Tongue (tissue), 2 donors: ENCODE measurements around the gene PRRT1. TPM values are rescaled to one million over a fixed set of nuclear protein-coding genes. Genes with fewer than 3 reads are reported as not detected.
"Not testable (repeated sequence)": the region's sequence is repeated elsewhere in the genome, so short reads cannot be mapped to it uniquely, and the experiment has no call there.

Experiments used
- DNase-seq: peaks from one replicate; pipeline ENCODE4 v3.0.0-alpha.2; 2015
- total RNA-seq: library from RNA; depleted of rRNA; stranded (reverse); fragments of >200 nt; gene quantifications from one replicate; pipeline ENCODE4 v1.2.3, GENCODE V29; 2014

PRRT1 gene
- total RNA-seq, 1 donor from 2014 or later = 1.2 TPM

GRCh38 chr6:32187725-32188380 is 36.1 kb upstream of the PRRT1 start:
- not testable (repeated sequence) for DNase-seq

- no peak for DNase-seq
Measured at GRCh38 chr6:32187009-32187709, 35.4 kb upstream of the PRRT1 start.

- DNase-seq = not testable (repeated sequence)
Measured at GRCh38 chr6:32186151-32186840, 34.6 kb upstream of the PRRT1 start.

DNA sequence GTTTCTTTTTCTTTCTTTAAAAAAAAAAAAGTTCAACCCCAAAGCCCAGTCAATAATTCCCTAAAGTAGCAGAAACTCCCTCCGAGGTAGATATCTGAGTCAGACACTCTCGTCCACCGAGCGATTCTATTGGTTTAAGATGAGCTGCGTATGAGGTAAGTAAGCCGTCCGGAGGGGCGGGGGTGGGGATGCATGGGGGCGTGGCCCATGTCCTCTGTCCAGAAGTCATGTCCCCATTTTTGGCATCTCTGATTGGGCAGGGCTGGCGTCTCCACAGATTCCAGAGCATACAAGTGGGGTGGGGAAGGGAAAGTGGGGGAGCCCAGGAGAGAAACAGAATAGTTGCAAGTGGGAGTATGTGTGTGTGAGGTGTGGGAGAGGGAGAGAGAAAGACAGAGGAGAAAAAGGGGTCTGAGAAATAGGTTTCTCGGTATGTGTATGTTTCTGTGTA is 34.0 kb upstream of the PRRT1 start:
- peak; percentile 78 for DNase-seq

DNA sequence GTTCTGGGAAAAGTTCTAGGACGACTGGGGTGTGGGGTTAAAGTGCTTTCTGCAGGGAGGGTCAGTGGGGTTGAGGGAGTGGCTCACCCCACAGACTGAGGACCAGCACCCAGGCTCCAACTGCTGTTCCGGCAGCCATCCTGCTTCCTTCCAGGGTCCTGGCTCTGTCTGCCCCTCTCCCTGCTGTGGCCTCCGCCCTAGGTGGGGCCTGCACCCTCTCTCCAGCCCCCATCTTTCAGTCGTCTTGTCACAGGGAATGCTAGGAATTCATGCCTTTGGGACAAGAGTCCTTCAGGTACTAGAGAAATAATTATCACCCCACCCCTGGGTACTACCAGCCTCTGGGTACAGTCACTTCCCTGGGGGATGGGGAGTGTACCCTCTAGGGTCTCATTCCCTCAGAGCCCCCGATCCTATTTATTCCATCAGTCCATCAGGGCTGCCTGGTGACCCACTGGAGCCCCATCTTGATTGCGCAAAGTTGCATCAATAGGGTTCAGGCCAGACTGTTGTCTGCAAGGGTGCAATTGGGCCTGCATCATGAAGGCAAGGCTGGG is 32.4 kb upstream of the PRRT1 start, which contains the start of gene AGER:
Gene AGER (minus strand): TSS at position 170 of the 557 bp plus-strand sequence. CDS start 31 bp downstream, at position 139.
- no peak for DNase-seq

DNA sequence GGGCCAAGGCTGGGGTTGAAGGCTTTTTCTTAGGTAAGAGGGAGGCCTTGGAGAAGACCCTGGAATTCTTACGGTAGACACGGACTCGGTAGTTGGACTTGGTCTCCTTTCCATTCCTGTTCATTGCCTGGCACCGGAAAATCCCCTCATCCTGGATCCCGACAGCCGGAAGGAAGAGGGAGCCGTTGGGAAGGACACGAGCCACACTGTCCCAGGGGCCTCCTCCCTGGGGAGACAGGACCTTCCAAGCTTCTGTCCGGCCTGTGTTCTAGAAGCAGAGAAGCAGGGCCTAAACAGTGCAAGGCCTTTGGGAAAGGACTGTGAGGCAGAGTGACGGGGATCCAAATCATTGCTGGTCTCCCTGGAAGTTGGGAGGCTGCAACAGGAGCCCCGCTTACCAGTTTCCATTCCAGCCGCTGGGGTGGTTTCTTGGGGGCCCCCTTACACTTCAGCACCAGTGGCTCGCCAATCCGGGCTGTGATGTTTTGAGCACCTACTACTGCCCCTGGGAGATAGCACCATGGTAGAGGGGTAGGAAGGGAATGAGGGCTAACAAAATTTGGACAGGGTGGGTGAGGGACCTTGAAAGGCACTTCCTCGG is 31.8 kb upstream of the PRRT1 start:
- DNase-seq = no peak

DNA sequence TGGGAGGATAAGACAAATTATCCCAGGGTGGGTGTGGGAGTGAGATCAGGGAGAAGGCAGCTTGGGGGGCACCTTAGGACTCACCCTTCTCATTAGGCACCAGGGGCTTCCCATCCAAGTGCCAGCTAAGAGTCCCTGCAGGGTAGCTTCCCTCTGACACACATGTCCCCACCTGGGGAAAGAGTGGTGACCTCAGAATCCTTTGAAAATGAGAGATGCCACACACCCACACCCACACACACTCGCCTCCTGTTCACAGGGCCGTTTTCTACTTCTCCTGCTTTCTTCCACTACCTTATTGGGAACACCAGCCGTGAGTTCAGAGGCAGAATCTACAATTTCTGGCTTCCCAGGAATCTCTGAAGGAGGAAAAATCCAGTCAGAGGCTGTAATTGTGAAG is 31.3 kb upstream of the PRRT1 start:
- DNase-seq = no peak

GRCh38 chr6:32182555-32182981 is 30.8 kb upstream of the PRRT1 start:
- DNase-seq = no peak

DNA sequence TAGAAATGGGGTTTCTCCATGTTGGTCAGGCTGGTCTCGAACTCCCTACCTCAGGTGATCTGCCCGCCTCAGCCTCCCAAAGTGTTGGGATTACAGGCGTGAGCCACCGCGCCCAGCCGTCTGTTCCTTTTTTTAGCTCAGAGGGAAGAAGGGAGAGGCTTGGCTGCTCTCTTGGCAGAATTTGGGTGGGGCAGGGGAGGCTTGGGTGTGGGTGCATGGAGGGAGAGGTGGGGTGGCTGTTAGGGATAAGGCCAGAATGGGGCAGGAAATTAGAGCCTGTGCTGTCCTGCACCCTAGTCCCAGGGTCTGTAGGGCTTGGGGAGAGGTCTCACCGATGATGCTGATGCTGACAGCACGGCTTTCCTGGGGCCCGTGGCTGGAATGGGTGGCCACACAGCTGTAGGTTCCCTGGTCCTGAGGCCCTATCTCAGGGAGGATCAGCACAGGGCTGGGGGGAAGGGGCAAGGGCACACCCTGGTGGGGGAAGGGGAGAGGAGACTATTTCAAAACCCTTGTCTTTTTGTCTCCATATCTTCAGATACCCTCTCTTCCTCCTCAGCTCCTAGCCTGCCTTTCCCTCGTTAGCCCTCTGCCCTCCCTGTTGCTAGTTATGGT is 30.3 kb upstream of the PRRT1 start:
- DNase-seq = no peak

DNA sequence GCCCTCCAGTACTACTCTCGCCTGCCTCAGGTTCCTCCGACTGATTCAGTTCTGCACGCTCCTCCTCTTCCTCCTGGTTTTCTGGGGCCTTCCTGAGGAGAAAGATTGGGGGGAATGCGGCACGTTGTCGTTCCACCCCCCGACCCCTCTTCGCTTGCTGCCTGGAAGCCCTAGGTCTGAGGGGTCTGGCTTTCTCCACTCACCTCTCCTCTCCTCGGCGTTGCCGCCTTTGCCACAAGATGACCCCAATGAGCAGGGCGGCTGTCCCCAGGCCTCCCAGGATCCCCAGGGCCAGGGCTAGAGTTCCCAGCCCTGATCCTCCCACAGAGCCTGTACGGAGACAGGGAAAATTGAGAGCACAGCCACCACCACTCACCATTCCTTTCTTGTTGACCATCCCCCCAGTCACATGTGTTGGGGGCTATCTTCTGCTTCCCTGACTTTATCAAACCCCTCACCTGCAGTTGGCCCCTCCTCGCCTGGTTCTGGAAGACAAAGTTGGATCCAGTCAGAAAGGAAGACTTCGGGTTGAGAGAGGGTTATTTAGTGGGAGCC is 29.5 kb upstream of the PRRT1 start:
- no peak for DNase-seq

- DNase-seq = no peak
Measured at GRCh38 chr6:32179766-32180405, 28.1 kb upstream of the PRRT1 start.

DNA sequence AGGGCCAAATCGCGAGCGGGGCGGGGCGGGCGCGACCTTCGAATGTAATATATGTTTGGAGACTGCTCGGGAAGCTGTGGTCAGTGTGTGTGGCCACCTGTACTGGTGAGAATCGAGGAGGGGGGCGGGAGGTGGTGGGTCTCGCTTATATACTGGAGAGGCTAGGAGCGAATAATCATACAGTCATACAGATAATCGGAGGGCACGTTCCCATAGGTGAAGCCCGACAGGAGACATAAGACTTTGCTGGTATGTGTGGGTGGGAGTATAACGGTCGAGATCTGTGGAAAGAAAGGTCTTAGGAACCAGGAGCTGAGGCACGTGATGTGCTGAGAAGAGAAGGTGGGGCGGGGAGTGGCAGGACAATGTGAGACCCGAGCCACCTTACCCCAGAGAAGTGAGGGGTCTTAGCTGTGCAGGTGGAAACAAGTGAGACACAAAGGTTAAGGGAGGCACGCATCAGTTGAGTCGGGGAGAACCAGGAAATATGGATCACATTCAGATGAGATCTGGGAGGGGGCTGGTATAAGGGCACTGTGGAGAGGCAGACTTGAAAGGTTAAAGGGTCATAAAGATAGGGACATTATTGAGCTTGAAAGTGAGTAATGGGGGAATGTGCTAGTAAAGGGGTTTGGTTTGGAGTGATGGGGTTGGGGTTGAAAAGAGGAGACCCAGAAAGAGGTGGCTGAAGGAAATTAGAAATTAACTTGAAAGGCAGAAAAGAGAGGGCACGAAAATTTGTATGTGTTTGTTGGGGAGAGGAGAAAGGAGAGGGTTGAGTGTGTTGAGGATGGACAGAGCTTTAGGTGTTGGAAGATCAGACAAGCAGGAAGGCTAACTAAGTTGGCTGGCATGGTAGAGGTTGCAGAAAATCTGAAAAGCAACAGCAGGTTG is 27.1 kb upstream of the PRRT1 start:
- no peak for DNase-seq

DNA sequence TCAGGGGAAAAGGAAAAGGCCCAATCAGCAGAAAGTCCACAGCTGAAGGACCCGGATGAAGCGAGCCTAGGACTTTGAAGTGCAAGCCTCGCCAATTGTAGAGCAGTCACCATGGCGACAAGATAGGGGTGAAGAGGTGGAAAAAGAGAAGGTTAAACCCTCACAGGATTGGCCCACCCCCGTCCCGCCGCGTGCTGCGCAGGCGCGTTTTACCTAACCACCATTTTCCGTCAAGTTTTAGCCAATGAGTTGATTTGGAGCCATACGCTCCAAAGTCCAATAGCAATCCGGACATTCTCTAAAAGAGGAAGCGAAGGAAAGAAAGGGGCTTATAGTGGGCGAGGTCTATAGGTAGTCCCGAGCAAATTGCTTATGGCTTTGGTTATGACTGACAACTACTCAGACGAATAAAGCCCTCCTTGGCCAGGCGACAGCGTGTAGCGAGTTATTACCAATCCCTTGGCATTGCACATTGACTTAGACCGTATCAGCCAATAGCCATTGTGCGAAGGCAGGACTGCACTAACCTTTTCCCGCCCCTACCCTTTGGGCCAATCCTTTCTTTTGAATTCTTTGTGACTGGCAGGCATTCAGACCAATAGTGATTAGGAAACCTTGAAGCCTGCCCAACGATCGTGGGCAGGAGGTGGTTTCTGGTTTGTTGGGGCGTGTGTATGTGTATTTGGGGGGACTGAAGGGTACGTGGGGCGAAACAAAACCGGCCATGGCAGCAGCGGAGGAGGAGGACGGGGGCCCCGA is 26.2 kb upstream of the PRRT1 start, which contains the start of gene RNF5:
Gene RNF5 (plus strand): TSS at position 618 of the 759 bp plus-strand sequence. CDS start 107 bp downstream, at position 725.
- peak; percentile 100 for DNase-seq

GRCh38 chr6:32177183-32177787 is 25.5 kb upstream of the PRRT1 start:
- peak; percentile 82 for DNase-seq

DNA sequence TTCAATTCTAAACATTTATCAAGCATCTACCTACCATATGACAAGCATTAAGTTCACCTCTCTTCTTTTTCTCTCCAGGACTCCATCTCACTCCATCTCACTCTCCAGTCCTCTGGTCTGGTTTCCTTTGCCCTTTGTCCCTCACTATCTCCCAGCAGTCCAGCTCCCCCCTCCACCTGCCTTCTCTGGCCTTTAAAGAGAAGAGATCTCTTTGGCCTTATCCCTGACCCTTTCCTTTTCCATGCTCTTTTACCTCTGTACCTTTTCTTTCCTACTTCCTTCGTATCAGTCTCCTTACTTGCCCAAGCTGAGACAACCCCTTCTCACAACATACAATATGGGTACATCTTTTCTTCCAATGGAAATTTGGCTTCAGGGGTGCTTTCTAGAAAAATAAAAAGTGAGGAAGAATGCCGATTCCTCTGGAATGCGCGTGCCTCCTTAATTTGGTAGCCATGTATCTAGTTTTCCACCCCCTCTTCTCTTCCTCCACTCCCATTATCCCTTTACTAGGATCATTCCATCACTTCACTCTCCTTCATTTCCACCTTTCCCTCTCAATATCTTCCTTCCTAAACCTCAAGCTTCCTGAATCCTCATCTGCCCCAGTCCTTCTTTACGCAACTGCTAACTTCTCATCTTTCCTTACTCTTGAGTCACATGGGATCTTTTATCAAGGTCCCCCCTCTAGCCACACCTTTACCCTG is 24.9 kb upstream of the PRRT1 start:
- DNase-seq = no peak

DNA sequence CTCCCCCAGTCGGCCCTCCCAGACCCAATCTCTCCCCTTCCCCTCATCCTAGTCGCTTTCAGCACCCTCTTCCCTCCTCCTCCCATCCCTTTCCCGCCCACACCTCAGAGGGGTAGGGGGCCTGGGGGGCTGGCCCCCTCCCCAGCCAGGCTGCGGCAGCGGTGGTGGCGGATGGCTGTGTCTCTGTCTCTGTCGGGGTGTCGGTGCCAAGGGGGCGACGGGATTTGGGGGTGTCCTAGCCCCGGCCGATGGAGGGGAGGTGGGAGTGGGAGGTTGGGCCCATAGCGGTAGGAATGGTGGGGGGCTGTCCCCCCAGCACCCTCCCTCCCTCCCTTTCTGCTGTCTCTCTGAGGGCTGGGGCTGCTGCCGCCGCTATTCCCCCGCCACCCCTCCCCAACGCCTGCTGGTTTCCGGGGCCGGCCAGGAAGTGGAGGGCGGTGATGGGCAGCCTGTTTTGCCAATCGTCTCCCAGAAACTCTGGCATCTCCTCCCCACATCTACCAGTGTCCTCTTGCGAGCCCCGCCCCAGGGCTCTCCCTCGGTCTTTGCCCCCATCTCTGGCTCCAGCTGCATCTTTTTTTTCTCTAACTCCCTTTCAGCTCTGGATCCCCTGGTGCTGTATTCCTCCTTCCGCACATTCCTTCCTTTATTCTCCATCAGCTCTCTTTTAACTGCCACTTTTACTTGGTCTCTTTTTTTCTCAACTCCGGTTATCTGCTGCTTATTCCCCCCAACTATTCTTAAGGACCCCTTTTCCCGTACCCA is 24.2 kb upstream of the PRRT1 start, which contains the start of gene AGPAT1:
Gene AGPAT1 (minus strand): TSS at position 374 of the 765 bp plus-strand sequence. CDS start 4,588 bp downstream, outside the sequence.
- peak; percentile 99 for DNase-seq

DNA sequence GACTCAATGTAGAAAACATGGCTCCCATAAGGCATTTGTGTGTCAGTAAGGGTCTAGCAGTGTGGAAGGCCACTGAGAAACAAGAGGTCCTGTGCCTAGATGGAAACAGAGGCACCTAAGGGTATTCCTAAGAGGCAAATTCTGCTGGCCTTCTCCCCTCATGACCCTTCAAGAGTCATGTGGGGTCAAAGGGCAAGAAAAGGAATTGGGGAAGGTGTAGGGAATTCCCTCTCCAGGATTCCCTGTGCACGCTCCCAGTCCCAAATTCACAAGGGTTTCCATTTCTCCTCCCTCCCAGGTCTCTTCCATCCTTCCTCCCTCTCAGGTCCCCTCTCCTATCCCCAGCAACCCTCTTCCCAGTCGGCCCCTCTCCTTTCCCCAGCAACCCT is 23.6 kb upstream of the PRRT1 start:
- DNase-seq = no peak
